ENCODE results near the gene FAM163A.

DNA sequence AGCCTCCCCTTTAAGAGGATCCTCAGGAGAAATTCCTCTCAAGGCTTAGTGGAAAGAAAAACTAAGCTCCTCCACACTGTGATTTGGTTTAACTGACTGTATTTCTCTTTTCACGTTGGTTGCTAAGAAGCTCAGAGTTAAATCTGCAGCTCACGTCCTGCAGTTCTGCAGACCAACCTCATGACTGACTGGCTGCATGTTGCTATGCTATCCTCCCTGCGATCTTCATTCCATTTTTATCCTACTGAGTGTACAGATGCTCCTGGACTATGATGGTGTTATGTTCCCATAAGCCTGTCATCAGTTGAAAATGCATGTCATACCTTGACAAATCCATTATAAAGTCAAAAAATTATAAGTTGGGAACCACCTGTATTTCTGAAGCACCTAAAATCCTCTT lies 34.6 kb downstream of the FAM163A start:
- TF ChIP-seq POLR2A (IDR thresholded peaks at IDR 0.05) = no peak
- TF ChIP-seq, protein P1, sequence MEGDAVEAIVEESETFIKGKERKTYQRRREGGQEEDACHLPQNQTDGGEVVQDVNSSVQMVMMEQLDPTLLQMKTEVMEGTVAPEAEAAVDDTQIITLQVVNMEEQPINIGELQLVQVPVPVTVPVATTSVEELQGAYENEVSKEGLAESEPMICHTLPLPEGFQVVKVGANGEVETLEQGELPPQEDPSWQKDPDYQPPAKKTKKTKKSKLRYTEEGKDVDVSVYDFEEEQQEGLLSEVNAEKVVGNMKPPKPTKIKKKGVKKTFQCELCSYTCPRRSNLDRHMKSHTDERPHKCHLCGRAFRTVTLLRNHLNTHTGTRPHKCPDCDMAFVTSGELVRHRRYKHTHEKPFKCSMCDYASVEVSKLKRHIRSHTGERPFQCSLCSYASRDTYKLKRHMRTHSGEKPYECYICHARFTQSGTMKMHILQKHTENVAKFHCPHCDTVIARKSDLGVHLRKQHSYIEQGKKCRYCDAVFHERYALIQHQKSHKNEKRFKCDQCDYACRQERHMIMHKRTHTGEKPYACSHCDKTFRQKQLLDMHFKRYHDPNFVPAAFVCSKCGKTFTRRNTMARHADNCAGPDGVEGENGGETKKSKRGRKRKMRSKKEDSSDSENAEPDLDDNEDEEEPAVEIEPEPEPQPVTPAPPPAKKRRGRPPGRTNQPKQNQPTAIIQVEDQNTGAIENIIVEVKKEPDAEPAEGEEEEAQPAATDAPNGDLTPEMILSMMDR (IDR thresholded peaks at IDR 0.05) = no peak
- no peak for TF ChIP-seq POLR2AphosphoS5 (IDR thresholded peaks at IDR 0.05)
- TF ChIP-seq EP300 (IDR thresholded peaks at IDR 0.05) = no peak
